ENCODE results near the gene GTF3C1.

- no peak for TF ChIP-seq POLR2AphosphoS5 (IDR thresholded peaks at IDR 0.05)
- TF ChIP-seq POLR2A (IDR thresholded peaks at IDR 0.05): no peak
Observed at GRCh38 chr16:27472091-27473020, 77.4 kb downstream of the GTF3C1 start.
